ENCODE results near the gene SORCS2.

The SORCS2 gene

DNA sequence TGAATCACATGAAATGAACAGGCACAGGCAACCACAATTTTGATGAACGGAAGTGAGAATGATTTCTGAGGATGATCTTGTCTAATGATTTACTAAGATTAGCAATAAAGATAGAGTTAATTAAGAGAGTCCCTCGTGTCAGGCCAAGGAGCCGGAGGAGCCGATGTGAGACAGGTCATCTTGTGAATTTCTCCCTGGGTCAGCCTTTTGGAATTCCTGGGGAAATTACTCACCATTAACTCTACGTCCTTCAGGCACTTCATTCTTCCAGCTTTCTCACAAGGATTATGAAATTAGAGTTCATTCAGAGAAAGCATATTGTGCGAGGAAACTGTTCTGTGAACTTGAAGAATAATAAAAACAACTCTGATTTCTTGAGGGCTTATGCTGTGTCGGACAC, 155.6 kb downstream of the SORCS2 start:
- no peak overlapping the region for H2AFZ ChIP-seq (ENCODE audit: low read length)
- no peaks in the 10 kb centered on the region for H3K9me3 ChIP-seq (ENCODE audit: low read length)
- H3K27me3 ChIP-seq (ENCODE audit: insufficient read depth, low read length): no peaks in the 10 kb centered on the region
- H3K9me2 ChIP-seq (ENCODE audit: low read depth, low read length): no peaks in the 10 kb centered on the region
- no peaks in the 10 kb centered on the region for H3K79me2 ChIP-seq (ENCODE audit: insufficient read depth, low read length)
- no peaks in the 10 kb centered on the region for H4K20me1 ChIP-seq (ENCODE audit: insufficient read depth, low read length)
- H3K27ac ChIP-seq (ENCODE audit: low read depth, low read length, poor library complexity, severe bottlenecking): no peak overlapping the region
- no peaks in the 10 kb centered on the region for H3K36me3 ChIP-seq (ENCODE audit: insufficient read depth, low read length)
- no peaks in the 10 kb centered on the region for H3K4me1 ChIP-seq (ENCODE audit: insufficient read depth, low read length, severe bottlenecking)
- no peaks in the 10 kb centered on the region for H3F3A ChIP-seq (ENCODE audit: insufficient read depth, low read length)
- H3K4me3 ChIP-seq (ENCODE audit: low read depth, low read length, poor library complexity, severe bottlenecking): no peak overlapping the region
- no peak overlapping the region for H3K4me2 ChIP-seq (ENCODE audit: low read length)
- no peak overlapping the region for H3K9ac ChIP-seq (ENCODE audit: low read length)
- TF ChIP-seq, protein P1, sequence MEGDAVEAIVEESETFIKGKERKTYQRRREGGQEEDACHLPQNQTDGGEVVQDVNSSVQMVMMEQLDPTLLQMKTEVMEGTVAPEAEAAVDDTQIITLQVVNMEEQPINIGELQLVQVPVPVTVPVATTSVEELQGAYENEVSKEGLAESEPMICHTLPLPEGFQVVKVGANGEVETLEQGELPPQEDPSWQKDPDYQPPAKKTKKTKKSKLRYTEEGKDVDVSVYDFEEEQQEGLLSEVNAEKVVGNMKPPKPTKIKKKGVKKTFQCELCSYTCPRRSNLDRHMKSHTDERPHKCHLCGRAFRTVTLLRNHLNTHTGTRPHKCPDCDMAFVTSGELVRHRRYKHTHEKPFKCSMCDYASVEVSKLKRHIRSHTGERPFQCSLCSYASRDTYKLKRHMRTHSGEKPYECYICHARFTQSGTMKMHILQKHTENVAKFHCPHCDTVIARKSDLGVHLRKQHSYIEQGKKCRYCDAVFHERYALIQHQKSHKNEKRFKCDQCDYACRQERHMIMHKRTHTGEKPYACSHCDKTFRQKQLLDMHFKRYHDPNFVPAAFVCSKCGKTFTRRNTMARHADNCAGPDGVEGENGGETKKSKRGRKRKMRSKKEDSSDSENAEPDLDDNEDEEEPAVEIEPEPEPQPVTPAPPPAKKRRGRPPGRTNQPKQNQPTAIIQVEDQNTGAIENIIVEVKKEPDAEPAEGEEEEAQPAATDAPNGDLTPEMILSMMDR (IDR thresholded peaks at IDR 0.05; ENCODE audit: low read length): no peak
- TF ChIP-seq EZH2 (IDR thresholded peaks at IDR 0.05; ENCODE audit: borderline replicate concordance, low read length): no peak

GRCh38 chr4:7348946-7349900, 156.9 kb downstream of the SORCS2 start:
- H3K27ac ChIP-seq (ENCODE audit: low read depth, low read length, poor library complexity, severe bottlenecking): no peak overlapping the region
- no peak overlapping the region for H3K4me2 ChIP-seq (ENCODE audit: low read length)
- no peak overlapping the region for H3K4me3 ChIP-seq (ENCODE audit: low read depth, low read length, poor library complexity, severe bottlenecking)
- H3K4me1 ChIP-seq (ENCODE audit: insufficient read depth, low read length, severe bottlenecking): no peaks in the 10 kb centered on the region
- H3K9me3 ChIP-seq (ENCODE audit: low read length): no peaks in the 10 kb centered on the region
- no peaks in the 10 kb centered on the region for H3K9me2 ChIP-seq (ENCODE audit: low read depth, low read length)
- no peaks in the 10 kb centered on the region for H4K20me1 ChIP-seq (ENCODE audit: insufficient read depth, low read length)
- H3K27me3 ChIP-seq (ENCODE audit: insufficient read depth, low read length): no peaks in the 10 kb centered on the region
- no peaks in the 10 kb centered on the region for H3K79me2 ChIP-seq (ENCODE audit: insufficient read depth, low read length)
- H3F3A ChIP-seq (ENCODE audit: insufficient read depth, low read length): no peaks in the 10 kb centered on the region
- no peak overlapping the region for H3K9ac ChIP-seq (ENCODE audit: low read length)
- no peaks in the 10 kb centered on the region for H3K36me3 ChIP-seq (ENCODE audit: insufficient read depth, low read length)
- H2AFZ ChIP-seq (ENCODE audit: low read length): no peak overlapping the region
- TF ChIP-seq EZH2 (IDR thresholded peaks at IDR 0.05; ENCODE audit: borderline replicate concordance, low read length): no peak
- TF ChIP-seq, protein P1 (IDR thresholded peaks at IDR 0.05; ENCODE audit: low read length): no peak

DNA sequence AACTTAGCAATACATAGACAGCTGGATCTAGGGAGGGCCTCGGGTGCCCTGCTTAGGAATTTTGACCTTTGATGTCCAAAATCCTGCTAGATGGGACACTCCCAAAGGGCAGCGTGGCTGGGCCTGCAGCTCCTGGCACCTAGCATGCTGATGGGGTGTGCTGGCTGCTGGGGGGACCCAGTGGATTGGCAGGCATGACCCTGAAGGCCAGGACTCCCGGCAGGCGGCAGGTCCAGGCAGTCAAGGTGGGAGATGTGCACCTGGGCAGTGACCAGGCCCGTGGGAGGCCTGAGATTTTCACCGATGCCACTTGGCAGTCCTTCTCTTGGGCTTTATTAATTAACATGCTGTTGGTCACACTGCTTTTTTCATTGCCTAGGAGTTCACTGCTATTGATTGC, 158.1 kb downstream of the SORCS2 start:
- Histone ChIP-seq H3K4me1 (ENCODE audit: insufficient read depth, low read length, severe bottlenecking) (no peaks in the 10 kb centered on the region), H3K4me2 (ENCODE audit: low read length) (no peak overlapping the region), H3K9me3 (ENCODE audit: low read length) (no peaks in the 10 kb centered on the region), H3K27me3 (ENCODE audit: insufficient read depth, low read length) (no peaks in the 10 kb centered on the region), H4K20me1 (ENCODE audit: insufficient read depth, low read length) (no peaks in the 10 kb centered on the region), H3K9me2 (ENCODE audit: low read depth, low read length) (no peaks in the 10 kb centered on the region), H3K36me3 (ENCODE audit: insufficient read depth, low read length) (no peaks in the 10 kb centered on the region), H3K4me3 (ENCODE audit: low read depth, low read length, poor library complexity, severe bottlenecking) (no peak overlapping the region), H3K27ac (ENCODE audit: low read depth, low read length, poor library complexity, severe bottlenecking) (no peak overlapping the region), H3K79me2 (ENCODE audit: insufficient read depth, low read length) (no peaks in the 10 kb centered on the region), H3K9ac (ENCODE audit: low read length) (no peak overlapping the region), H3F3A (ENCODE audit: insufficient read depth, low read length) (no peaks in the 10 kb centered on the region), H2AFZ (ENCODE audit: low read length) (no peak overlapping the region)
- TF ChIP-seq, protein P1 (IDR thresholded peaks at IDR 0.05; ENCODE audit: low read length): no peak
- no peak for TF ChIP-seq EZH2 (IDR thresholded peaks at IDR 0.05; ENCODE audit: borderline replicate concordance, low read length)

Data from OCI-LY1 (cell line).